ENCODE measurements around the gene TMEM51.

The TMEM51 gene

DNA sequence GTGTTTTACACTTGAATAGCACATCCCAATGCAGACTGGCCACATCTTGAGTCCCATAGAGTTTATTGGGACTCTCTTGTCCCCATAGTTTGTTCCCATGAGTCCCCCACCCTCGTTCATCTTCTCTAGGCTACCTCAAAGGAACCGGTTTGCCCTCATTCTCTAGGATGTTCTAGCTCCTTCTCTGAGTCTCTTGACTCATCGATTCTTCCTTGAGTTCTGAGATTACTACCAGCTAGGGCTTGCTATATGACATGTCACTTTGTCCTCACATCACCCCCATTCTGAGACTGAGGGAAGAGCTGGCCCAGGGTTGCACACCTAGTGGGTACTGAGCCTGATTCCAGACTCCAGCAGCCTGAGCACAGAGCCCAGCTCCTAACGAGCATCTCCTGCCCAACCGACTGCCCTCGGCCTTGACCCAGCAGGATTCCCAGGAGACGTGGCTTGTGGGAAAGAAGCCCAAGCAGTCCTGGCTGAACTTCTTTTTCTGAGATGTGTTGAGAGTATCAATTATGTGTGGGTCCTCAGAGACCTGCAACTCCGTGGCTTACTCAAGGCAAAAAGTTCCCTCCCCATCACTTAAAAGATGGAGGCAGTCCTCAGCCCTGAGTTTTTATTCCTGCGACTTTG is 42.0 kb downstream of the TMEM51 start:
- DNase-seq (ENCODE audit: low read depth in 2 of 3, low spot score in 1 of 3), result no peak

DNA sequence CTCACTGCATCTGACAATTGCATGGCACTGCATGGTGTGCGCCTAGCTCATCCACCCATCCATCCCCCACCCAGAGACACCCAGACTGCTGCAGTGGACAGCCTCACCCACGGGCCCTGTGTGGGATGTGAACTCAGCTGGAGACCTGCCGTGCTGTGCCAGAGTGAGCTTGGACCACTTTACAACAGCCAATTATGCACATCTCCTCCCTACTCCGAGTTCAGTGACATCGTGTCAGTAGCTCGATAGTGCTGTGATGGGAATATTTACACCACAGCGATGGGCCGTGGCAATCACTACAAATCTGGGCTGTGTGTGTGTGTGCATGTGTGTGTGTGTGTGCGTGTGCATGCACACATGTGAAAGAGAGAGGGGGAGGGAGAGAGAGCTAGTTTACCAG is 42.5 kb downstream of the TMEM51 start:
- DNase-seq (ENCODE audit: low read depth in 2 of 3, low spot score in 1 of 3), result no peak

- DNase-seq (ENCODE audit: low read depth in 2 of 3, low spot score in 1 of 3), result no peak
Observed at GRCh38 chr1:15196807-15197530, 43.4 kb downstream of the TMEM51 start.

DNA sequence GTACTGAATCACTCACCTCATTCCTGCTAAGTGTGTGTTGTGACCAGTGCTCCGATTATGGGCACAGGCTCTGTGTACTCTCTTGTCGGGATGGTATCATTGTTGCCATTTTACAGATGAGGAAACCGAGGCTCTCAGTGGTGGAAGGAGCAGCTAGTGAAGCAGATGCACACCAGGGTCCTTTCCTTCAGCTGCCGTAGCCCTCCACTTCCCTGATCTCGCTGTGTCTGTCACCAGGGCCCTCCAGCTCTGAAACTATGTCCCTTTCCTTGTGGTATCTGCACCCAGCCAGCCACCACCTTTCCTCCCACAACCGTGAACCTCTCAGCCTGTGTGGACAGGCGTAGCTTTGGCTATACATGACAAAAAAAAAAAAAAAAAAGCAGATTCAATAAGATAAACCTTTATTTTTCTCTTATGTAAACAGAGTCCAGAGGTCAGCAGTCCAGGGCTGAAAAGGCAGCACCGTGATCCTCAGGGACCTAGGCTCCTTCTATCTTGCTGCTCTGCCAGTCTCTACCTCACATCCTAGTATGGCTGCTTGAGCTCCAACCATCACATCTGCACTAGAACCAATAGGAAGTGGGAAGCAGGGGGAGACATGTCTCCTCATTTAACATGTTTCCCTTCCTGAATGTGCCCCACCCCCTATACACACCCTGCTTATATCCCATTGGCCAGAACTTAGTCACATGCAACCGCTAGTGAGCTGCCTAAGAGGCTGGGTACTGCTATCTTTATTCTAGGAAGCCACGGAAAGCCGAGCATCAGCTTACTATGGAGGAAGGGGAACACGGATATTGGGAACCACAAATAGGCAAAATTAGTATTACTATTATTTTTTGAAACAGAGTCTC is 44.3 kb downstream of the TMEM51 start:
- DNase-seq (ENCODE audit: low read depth in 2 of 3, low spot score in 1 of 3), result no peak

GRCh38 chr1:15198684-15199083 is 45.1 kb downstream of the TMEM51 start:
- DNase-seq (ENCODE audit: low read depth in 2 of 3, low spot score in 1 of 3), result no peak

- DNase-seq (ENCODE audit: low read depth in 2 of 3, low spot score in 1 of 3), result no peak
Observed at GRCh38 chr1:15201221-15201620, 47.7 kb downstream of the TMEM51 start.

DNA sequence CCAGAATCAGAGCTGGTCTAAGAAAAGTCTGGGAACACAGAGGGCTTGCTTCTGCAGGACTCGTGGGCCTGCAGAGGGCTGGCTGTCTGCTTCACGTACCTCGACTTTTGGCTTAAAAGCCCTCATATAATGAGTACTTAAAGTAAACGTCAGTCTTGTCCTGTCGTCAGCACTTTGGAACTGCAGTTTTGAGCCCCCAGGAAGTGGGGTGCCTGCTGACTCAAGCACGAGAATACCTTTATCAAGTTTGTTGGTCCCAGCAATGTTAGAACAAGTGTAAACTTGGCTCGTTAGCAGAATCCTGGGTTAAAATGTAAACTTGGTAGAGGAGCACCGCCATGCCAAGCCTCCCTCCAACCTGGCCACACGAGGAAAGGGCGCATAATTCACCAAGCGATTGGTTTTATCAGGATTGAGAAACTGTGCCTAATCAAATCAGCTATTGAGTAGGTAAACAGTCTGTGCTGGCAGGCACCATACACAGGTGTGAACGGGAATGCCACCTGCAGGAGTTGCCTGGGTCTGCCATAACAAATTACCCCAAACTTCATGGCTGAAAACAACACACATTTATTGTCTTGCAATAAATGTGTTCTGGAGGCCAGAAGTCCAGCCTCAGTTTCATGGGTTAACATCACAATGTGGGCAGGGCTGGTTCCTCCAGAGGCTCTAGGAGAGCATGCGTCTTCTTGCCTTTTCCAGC is 48.5 kb downstream of the TMEM51 start:
- no peak for DNase-seq (ENCODE audit: low read depth in 2 of 3, low spot score in 1 of 3)

DNA sequence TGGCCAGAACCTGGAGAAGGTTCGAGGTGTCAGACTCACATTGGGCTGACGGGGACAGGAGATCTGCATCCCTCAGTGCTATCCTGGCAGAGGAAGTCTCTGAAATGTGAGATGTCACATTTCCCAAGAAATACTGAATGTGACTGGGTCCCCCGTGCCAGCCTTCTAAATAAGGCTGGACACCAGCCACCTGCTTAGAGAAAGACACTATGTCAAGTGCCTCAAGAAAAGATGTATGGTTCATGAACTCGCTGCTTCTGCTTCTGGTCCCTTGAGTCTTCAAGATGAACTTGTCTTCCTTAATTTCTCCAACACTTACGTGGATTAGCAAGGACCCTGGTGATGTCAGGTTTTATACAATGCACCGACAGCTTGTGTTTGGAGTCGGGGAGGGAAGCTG is 51.4 kb downstream of the TMEM51 start:
- no peak for DNase-seq (ENCODE audit: low read depth in 2 of 3, low spot score in 1 of 3)

DNA sequence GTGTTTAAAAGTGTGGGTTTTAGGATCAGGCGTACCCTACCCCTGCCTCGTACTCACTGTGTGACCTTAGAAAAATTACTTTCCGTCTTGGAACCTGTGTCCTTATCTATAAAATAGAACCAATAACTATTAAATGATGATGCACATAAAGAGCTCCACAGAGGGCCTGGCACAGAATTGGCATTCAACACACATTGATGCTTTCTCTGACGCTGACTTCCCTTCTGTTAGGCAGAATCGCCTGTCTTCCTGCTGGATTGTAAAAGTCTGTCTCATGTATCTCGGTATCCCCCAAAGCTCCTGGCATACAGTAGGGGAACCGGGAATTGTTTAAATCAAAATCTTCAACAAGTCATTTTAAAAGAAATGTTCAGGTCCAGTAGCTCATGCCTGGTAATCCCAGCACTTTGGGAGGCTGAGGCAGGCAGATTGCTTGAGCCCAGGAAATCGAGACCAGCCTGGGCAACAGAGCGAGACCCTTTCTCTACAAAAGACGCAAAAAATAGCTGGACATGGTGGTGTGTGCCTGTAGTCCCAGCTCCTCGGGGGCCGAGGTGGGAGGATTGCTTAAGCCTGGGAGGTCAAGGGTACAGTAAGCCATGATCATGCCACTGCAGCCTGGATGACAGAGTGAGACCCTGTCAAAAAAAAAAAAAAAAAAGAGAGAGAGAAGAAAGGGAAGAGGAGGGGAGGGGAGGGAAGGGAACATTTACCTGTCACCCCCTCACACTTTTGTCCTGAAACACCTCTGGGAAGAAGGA is 52.2 kb downstream of the TMEM51 start:
- DNase-seq (ENCODE audit: low read depth in 2 of 3, low spot score in 1 of 3), result no peak

DNA sequence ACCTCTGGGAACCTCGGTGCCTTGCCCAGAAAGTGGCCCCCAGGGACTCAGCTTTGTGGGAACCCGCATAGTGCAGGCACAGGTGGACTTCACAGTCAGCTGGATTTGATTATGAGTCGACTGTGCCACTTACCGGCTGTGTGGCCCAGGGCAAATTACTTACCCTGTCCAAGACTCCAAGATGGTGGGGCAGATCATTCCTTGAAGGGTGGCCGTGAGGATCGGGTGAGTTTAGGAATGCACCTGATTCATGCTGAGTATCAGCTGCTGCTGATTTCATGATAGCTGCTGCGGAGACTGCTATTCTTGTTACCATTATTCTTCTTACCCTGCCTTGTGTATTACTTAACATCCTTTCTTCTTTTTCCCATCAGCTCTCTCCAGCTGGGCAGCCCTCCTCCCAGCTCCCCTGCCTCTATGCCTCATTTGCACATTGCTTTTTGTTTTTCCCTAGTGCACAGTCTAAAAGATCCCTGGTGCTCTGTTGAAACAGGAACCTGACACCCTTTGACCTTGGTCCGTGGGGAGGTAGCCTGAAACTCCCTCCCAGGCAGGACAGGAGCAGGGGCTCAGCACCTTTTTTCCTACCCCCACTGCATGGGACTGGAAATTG is 53.0 kb downstream of the TMEM51 start:
- no peak for DNase-seq (ENCODE audit: low read depth in 2 of 3, low spot score in 1 of 3)

DNA sequence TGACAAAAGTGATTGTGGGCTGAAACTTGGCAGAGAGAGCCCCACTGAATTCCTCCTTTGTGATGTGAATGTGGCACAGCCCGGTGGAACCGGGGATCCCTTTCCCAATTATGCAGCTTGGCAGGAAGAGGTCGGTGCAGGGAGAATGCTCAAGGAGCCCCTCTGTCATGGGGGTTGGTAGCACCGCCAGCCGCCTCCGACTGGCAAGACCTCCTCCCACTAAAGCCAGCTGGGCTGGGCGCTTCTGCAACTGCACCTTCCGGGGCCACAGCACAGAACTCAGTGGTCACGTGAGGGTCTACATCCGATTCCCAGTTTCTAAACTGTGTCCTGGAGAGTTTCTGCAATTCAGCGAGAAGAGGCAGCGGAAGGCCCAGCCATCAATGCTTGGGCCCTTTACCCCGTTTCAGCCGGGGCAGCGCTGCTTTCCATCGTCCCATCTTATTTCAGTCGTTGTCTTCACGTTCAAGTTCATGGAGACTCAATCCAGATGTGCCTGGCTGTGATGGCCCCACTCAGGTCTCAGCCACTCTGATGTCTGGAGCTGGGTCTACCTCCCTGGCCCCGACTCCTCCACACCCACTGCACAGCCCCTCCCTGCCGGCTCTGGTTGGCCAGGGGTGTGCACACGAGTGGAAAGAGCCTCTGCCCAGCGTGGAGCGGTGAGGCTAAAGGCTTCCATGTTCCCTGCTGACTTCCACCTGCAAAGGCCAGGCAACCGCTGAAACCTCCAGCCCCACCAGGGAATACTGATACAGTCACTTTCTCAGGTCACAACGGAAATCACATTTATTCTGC is 53.7 kb downstream of the TMEM51 start:
- no peak for DNase-seq (ENCODE audit: low read depth in 2 of 3, low spot score in 1 of 3)

DNA sequence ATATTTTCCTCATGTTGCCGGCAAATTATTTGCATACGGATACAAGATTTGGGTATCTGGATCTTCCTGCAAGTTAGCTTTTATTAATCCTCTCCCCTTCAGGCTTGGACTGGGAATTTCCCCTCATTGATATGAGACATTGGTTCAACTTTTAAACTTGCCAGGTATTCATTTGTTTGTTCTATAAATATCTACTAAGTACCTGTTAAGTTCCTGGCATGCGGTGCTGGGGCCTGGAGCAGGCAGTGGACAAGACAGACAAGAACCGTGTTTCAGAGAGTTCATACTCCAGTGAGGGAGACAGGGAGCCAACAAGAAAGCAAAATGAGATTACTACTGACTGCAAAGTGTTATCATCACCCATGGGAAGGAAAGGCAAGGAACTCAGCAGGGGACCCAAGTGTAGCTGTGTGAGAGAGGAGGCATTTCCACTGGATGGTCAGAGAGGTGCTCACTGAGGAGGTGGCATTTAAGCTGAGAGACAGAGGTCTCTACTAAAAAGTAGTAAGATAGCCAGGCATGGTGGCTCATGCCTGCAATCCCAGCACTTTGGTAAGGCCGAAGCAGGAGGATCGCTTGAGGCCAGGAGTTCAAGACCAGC is 54.4 kb downstream of the TMEM51 start:
- DNase-seq (ENCODE audit: low read depth in 2 of 3, low spot score in 1 of 3), result no peak

DNA sequence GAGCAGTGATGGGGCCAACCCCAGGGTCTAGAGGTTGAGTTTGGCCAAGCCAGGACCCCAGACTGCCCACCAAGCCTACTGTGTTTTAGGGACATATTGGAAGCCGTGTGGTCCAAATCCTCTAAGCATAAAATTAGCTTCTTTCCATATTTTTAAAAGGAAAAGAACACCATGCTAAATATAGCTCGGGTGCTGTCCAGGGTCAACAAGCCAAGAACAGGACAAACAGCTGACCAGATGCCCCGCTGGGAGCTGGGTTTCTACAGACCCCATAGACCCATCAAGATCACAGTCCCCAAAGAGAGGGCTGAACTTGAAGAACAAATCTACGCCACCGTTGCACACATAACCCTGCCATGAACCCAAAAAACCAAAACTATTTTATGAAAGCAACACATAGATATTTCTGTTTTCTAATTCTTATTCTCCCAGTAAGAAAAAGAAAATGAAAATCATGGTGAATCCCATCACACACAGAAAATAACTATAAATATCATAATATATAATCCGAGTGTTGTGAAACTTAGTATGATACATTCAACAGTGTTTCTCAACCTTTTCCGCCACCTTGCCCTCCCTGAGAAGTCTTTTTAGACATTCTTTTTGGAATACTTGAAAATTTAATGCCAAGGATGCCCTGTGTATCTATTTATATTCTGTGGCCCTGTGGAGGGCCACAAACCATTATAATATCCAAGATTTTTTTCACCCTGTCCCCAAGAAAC is 57.3 kb downstream of the TMEM51 start:
- DNase-seq (ENCODE audit: low read depth in 2 of 3, low spot score in 1 of 3), result no peak

- DNase-seq (ENCODE audit: low read depth in 2 of 3, low spot score in 1 of 3), result no peak
Observed at GRCh38 chr1:15211424-15211823, 57.9 kb downstream of the TMEM51 start.

GRCh38 chr1:15212216-15212953 is 58.8 kb downstream of the TMEM51 start:
- no peak for DNase-seq (ENCODE audit: low read depth in 2 of 3, low spot score in 1 of 3)

GRCh38 chr1:15212954-15213291 is 59.4 kb downstream of the TMEM51 start:
- DNase-seq (ENCODE audit: low read depth in 2 of 3, low spot score in 1 of 3), result no peak

DNA sequence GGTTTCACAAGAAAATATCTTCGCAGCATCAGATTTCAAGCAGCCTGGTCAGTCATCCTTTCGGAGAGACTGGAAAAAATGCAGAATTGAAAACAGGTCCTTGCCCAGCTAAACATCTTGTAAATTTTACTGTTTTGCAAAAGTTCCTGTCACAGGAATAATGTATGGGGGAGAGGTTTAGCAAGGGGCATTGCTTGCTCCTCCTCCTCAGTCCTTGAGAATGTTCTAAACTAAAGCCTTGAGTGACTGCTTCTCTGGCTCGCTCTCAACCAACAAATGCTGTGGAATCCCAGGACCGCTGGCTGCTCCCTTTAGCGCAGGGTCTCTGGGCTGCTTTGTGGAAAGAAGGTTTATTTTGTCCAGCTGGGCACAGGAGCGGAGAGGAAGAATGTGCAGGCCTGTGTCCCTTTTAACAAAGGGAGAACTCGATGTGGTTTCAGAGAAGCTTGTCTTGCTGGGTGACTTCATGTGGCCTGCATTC is 59.8 kb downstream of the TMEM51 start:
- no peak for DNase-seq (ENCODE audit: low read depth in 2 of 3, low spot score in 1 of 3)

GRCh38 chr1:15214527-15214926 is 61.0 kb downstream of the TMEM51 start:
- no peak for DNase-seq (ENCODE audit: low read depth in 2 of 3, low spot score in 1 of 3)
